HG03575 (cell line): ENCODE data around the gene MYL6.
"Not testable (repeated sequence)": the region's sequence is repeated elsewhere in the genome, so short reads cannot be mapped to it uniquely, and the experiment has no call there.

Experiments
- ATAC-seq: cut with Tn5 transposase; IDR thresholded peaks from one replicate; pipeline ENCODE4 v1.9.1; 2021; ENCODE audit not compliant: unreplicated experiment, insufficient number of reproducible peaks, low FRiP score; ENCODE audit errors: extremely low read depth

MYL6 gene

DNA sequence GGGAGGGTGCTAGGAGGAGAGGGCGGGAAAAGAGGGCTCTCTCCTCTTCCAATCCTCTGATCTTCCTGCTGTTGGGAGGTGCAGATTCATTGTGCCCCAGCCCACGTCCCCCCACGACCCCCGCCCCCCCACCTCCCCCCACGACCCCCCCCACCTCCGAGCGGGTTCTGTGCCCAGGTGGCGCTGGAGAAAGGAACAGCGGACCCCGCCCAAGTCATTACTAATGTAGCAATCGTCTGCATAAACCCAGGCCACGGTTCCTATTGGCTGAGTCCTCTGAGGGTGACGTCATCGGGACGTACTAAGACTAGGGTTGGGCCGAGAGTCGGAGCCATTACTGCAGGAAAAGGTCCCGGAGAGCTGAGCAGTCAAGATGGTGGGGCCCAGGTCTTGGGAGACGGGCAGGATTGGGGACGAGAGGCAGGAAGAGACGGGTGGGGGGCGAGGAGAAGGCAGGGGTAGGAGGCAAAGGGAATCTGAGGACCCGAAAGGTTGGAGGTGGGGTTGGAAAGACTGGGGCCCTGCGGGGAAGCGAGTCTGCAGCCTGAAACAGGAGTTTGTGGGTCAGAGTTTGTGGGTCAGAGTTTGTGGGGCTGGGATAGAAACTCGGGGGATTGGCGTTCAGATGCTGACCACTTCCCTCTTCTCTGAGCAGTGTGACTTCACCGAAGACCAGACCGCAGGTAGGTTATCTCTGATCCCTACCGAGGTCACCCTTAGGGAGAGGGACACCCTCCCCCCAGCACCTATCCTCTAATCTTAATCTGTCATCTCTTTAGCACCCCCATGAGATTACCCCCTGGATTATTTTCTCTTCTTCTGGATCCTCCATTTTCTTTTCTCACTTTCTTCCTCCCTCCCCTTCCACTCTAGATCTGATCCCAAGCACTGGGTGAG lies at the start of gene MYL6:
Gene MYL6, plus strand, starts transcription at position 331 of the 897 bp plus-strand sequence. Its CDS starts 43 bp downstream, at position 374.
- peak; percentile 52 for ATAC-seq

DNA sequence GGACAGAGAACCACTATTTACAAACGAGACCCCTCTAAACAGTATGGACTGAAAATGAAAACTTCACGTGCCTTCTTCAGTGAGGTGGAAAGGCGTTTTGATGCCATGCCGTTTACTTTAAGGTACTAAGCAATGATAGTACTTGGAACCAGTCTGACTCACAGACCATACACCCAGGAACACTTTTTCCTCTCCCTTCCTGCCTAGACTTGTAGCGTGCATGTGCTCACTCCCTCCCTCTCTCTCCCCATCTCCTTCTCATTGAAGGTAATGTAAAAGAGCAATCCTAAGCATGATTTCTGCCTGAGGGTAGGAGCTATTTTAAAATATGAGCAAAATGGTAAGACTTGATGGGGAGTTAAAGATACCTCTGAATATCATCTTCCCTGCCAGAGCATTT lies 47.6 kb upstream of the MYL6 start:
- ATAC-seq: no peak

DNA sequence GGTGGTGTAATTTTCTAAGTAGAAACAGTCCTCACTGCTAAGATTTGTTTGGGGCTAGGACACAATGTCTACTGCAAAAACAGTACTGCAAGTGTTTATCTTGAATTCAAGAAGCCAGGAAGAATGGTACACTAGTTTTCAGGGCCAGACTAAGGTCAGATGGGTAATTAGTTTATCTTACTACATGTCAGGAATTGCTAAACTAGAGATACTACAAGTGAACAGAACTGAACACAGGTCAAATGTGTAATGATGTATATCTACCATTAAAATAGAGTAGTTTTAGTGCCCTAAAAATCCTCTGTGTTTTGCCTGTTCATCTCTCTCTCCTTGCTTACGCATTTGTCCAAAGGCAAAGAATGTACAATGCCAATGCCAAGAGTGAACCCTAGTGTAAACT lies 44.1 kb upstream of the MYL6 start:
- no peak for ATAC-seq

DNA sequence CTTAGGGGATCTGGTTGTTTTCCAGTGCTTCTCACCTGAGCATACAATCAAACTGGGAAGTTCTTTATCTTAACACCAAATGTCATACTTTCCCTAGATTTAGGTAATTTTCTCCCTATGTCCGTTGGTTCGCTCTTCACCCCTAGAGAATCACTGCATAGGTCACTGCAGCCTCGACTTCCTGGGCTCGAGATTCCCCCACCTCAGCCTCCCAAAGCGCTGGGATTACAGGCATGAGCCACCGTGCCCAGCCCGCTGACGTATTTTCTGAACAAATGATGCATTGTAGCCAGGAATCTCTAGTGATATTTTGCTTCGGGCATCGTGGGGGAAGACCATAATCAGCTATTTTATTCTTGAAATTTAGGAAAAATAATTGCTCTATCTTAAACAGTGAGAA lies 42.8 kb upstream of the MYL6 start:
- ATAC-seq: no peak

DNA sequence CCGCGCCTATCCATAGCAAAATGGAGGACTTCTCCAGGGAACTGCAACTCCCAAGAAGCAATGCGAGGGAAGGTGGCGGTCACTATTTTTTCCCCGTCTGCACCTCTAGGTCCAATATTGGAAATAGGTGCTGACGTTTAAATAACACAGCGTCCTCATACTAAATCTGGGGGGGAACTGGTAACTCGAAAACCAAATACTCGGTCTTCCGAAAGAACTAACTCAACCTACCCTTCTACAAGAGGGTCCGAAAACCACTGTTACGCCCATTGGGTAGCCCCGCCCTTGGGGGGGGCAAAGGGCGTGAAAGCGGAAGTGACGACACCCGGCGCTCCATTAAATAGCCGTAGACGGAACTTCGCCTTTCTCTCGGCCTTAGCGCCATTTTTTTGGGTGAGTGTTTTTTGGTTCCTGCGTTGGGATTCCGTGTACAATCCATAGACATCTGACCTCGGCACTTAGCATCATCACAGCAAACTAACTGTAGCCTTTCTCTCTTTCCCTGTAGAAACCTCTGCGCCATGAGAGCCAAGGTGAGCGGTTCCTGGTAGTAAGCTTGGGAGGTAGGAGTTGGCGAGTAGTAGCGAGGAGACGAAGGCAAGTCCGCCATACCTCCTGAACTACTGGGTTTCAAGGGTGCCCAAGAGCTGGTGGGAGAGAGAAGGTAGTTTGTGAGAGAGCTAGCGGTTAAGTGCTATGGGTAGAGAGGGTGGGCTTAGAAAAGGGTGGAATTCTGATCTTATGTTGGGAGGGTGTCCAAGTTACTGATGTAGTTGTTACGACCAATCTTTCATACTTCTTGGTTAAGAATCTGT lies 41.7 kb upstream of the MYL6 start, which contains the start of gene RPL41:
Gene RPL41, plus strand, starts transcription at position 367 of the 815 bp plus-strand sequence.
- no peak for ATAC-seq

DNA sequence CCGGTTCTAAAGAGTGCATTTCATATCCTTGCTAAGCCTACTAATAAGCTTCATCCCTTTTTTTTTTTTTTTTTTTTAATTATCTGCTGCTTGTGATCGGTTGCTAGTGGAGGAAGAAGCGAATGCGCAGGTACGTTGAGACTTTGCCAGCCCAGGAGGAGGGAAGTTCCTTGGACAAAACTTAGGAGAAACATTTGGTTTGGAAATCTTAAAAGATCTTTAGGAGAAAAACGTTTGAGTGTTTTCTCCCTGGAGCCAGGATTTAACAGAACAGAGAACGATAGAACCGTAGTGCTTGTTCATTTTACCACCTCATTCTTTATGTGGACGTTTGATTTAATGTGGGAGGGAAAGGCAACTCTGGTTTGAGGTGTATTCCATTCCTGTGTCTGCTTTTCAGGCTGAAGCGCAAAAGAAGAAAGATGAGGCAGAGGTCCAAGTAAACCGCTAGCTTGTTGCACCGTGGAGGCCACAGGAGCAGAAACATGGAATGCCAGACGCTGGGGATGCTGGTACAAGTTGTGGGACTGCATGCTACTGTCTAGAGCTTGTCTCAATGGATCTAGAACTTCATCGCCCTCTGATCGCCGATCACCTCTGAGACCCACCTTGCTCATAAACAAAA lies 41.0 kb upstream of the MYL6 start:
- ATAC-seq: not testable (repeated sequence)

DNA sequence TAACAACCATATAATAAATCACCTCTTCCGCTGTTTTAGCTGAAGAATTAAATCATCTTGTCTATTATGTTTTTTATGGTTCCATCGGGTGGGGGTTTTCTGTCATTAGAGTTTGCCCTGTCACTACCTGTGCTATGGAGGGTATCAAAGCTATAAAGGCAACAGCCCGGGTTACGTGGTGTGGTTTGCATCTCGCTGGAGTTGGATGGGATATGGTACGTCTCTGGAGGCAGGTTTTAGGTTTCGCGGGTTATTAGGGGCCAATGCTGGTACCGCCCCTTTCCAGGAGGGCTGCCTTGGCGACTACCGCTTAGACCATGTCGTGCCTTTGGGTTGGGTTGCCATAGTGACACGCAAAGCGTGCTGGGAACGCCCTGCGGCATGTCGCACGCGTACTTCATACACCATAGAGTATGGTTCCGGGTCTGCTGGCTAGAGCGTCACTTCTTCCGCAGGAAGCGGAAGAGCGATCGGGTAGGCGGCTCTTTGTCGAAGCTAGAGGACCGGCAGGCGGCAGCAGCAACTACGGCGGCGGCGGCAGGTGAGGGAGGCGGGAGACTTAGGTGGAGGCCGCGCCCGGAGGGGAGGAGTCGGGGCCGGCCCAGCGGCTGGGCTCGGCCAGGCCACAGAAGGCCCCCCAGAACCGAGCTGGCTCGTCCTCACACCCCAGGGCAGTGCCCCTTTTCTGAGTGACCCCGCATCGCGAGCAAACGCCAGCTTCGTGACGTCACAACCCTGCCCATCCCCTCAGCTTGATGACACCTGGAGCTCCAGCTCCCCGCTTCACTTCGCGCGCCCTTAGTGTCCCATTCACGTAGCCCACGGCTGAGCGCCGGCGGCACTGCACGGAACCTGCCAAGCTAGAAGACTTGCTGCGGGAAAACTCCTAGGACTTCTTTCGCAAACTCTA lies 40.1 kb upstream of the MYL6 start, which contains the start of gene ZC3H10:
Gene ZC3H10, plus strand, starts transcription at position 489 of the 910 bp plus-strand sequence. CDS start 2,297 bp downstream, outside the sequence.
- ATAC-seq: peak; percentile 69

DNA sequence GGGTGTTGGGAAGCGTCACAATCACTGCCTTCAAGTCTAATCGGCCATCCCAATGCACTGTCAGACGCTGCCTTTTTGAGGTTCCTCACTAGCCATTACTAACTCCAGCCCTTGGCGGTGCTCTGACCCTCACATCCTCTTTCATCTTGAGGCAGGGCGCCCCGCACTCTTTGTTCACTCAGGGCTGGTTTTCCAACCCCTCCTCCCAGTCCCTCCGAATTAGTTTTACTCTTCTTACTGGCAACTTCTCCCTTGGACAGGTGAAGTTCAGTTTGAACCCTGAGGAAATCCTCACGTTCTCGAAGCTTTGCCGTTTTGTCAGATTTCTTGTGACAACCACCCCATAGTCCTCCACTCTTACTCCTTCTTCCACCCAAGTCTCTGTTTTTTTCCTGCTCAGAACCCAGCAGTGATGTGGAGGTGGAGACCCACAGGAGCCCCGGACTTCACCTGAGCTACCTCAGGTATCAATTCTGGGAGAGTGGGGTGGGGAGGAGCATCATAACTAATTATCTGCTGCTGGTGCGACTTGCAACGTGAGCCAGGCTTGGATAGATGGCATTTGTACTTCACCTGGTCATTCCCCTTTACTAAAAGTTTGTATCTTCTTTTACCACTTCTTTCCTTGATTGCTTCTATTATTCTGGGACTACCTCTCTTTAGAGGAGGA lies 39.3 kb upstream of the MYL6 start:
- ATAC-seq: no peak

DNA sequence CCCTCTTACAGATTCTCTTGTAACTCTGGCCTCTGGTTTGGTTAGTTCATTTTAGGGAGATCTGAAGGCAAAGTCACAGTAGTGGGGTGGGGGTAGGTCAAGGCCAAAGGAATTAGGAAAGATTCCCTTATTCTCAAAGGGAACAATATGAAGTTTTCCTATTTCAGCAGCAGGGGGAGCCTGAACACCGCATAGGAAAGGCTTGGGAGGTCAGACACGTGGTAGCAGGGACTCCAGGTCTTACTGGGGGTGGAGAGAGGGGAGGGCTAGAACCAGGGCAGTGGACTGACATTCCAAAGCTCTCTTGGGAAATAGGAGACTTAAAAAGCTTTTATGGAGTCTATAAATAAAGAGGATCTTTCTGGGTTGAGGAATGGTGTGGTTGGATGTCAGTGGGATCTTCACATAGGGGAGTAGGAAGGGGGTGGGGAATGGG lies 38.8 kb upstream of the MYL6 start:
- ATAC-seq: no peak

DNA sequence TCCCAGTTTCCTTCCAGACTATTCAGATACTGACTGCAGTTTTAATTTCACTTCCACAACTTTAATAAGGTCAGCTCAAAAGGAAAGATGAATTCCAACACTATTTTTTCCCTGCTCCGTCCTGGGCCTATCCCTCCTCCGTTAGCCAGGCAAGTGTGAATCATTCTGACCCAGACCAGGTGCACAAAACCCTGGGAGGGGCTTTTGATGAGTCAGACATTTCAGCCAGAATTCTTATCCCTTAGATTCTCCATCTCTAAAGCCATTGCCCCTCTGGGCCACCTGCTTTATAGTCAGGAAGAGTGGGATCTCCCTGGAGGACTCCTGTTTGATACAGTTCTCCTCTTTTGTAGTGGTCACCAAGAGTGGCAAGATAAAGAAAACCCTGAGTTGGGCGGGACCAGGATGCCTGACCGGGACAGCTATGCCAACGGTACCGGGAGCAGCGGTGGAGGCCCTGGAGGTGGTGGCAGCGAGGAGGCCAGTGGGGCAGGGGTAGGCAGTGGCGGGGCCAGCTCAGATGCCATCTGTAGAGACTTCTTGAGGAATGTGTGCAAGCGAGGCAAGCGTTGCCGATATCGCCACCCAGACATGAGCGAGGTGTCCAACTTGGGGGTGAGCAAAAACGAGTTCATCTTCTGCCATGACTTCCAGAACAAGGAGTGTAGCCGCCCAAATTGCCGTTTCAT lies 37.9 kb upstream of the MYL6 start:
- ATAC-seq: no peak

DNA sequence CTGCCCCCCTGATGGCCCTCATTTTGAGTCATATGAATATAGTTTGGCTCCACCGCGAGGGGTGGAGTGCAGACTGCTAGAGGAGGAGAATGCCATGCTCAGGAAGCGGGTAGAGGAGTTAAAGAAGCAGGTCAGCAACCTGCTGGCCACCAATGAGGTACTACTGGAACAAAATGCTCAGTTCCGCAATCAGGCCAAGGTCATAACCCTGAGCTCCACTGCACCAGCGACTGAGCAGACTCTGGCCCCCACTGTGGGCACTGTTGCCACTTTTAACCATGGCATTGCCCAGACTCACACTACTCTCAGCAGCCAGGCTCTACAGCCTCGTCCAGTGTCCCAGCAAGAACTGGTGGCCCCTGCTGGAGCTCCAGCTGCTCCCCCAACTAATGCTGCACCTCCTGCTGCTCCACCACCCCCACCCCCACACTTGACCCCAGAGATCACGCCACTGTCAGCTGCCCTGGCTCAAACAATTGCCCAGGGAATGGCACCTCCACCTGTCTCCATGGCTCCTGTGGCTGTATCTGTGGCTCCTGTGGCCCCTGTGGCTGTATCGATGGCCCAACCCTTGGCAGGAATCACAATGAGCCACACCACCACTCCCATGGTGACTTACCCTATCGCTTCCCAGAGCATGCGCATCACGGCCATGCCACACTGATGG lies 36.8 kb upstream of the MYL6 start:
- no peak for ATAC-seq

DNA sequence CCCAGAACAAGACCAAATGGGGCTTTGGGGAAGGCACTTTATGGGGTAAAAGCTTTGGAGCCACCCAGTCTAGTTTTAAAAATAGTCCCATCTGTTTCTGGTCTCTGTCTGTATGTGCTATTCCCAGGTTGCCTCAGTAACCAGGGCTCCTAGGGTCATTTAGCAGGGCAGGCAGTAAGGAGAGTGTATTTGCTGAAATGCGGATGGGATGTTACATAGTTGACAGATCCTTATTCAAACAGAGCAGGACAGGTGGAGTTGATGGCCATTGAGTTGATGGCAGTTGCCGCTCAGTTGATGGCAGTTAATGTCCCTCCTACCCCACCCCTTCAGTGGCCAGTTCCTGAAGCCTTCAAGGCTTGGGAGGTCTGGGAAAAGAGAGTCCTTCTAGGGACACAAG lies 35.5 kb upstream of the MYL6 start:
- ATAC-seq: no peak

DNA sequence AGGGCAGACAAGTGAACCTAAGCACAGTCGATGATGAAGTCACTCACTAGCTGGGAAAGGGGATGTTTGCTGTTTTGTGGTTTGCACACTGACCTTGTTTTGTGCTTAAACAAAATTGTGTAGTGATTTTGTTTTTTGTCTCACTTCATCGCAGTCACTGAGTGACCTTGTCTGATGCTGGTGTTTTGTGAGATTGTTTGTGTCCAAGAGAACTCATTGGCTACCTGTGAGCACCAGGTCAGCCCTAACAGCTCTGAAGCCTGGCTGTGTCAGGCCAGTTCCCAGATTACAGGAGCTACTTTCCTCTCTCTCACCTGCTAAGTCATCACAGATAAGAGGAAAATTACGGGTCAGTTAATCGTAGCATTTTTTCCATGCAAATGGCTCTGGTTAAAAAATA lies 34.0 kb upstream of the MYL6 start:
- no peak for ATAC-seq

DNA sequence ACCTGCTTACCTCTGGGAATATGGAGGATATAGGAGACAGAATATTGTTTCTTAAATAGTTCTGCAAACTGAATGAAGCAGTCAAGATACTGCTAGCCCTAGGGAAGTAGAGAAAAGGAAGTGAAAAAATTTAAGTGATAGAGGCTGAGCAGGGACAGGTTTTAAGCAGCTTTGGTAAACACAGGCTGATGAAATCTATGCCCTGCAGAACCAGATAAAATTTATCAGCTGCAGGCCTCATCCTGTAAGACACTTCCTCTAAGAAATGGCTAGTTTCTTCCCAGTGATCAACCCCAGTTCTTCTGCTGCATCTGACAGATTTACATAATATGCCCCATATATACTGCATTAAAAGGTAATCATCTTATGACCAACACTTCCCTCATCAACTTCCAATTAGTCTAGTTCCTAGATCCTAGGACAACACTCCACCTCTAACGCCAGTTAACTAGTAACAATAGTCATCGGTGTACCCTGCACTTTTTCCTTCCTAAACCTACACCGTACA lies 31.4 kb upstream of the MYL6 start:
- no peak for ATAC-seq

DNA sequence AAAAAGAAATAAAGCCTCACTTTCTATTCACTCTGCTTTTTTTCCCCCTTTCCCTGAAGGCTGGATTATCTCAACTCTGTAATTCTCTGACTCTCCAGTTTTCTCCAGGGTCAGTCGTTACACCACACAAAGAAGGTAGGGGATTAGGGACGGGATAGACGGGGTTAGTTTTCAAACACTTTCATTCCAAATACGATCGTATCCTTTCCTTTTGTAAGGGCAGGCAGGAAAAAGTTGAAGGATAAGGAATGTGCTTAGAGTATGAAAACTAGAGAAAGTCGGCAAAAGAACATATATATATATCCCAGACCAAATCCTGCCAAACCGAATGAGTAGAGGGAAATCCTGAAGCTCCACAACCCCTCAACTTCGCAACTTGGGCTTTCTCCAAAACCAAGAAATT lies 30.7 kb upstream of the MYL6 start:
- no peak for ATAC-seq

DNA sequence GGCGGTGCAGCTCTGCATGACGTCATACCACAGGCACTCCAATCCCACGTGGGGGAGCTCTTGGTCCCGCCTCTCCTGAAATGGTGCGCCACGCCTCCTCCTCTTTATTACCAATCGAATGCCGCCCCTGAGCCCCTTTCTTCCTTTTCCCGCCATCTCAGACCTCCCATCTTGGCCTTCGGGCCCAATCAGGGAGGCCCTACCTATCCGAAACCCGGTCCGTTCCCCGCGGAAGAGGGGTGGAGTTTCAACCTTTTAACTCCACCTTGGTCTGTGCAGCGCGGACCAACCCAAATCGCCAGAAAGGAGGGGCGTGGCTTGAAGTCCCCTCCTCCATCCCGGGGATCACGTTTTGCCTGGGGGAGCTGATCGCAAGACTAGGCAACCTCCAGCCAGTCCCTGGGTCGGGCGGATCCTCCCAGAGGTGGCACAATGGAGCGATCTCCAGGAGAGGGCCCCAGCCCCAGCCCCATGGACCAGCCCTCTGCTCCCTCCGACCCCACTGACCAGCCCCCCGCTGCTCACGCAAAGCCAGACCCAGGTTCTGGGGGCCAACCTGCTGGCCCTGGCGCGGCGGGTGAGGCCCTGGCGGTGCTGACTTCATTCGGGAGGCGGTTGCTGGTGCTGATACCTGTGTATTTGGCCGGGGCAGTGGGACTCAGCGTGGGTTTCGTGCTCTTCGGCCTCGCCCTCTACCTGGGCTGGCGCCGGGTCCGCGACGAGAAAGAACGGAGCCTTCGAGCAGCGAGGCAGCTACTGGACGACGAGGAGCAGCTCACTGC lies 30.1 kb upstream of the MYL6 start, which contains the start of gene ESYT1:
Gene ESYT1, plus strand, starts transcription at position 380 of the 782 bp plus-strand sequence. Its CDS starts 53 bp downstream, at position 433.
- ATAC-seq: peak; percentile 70
